DOHH2 (cell line): ENCODE results near the gene PNMA1.

Experiments used
- EZH2phosphoT487 ChIP-seq: fragments of 200-600 bp; sonication (generic); IDR thresholded peaks from 2 replicates; pipeline ENCODE4 v1.6.1; 2017; ENCODE audit warnings: borderline replicate concordance, mild to moderate bottlenecking, antibody characterized with exemption, low read length, moderate library complexity, mixed read lengths
- TF ChIP-seq, protein P1 (sequence below): fragments of 200-600 bp; sonication (generic); IDR thresholded peaks from one replicate; pipeline ENCODE4 v1.5.1; 2014; ENCODE audit warnings: antibody characterized with exemption, mild to moderate bottlenecking, low read depth, low read length; ENCODE audit not compliant: poor library complexity, severe bottlenecking

DNA sequence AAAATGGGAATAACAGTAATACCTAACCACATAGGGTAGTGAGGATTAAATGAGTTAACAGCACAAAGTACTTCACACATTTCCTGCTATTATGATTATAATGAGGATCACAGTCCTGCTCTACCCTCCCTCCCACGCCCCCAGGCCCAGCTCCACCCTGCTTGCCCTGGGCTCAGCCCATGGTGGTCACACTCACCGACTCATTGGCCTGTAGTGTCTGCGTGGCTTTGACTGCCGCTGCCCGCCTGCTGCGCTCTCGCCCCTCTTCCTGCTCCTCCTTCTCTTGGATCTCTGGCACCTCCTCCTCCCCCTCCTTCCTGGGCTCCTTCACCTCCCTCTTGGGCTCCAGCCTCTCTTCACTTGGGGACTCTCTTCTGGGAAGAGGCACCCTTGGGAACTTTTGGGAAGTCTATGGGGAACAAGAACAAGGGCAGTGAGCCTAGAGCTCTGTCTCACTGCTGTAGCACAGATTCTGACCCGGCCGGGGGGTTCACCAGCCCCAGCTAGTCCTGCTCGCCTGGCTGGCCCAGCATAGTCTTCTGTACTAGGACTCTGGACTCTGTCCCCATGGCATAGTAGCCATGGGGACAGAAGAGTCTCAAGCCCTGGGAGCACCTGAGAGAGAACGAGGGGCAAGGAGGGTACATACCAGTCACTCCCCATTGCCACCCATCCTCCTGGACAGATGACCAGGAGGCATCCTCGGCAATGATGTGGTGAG is 7.1 kb upstream of the PNMA1 start:
- TF ChIP-seq, protein P1, sequence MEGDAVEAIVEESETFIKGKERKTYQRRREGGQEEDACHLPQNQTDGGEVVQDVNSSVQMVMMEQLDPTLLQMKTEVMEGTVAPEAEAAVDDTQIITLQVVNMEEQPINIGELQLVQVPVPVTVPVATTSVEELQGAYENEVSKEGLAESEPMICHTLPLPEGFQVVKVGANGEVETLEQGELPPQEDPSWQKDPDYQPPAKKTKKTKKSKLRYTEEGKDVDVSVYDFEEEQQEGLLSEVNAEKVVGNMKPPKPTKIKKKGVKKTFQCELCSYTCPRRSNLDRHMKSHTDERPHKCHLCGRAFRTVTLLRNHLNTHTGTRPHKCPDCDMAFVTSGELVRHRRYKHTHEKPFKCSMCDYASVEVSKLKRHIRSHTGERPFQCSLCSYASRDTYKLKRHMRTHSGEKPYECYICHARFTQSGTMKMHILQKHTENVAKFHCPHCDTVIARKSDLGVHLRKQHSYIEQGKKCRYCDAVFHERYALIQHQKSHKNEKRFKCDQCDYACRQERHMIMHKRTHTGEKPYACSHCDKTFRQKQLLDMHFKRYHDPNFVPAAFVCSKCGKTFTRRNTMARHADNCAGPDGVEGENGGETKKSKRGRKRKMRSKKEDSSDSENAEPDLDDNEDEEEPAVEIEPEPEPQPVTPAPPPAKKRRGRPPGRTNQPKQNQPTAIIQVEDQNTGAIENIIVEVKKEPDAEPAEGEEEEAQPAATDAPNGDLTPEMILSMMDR: no peak
- TF ChIP-seq EZH2phosphoT487: no peak
